ENCODE data around the gene SASH3. TPM values are rescaled to one million over a fixed set of nuclear protein-coding genes. Genes with fewer than 3 reads are reported as not detected.

The SASH3 gene
- total and polyA plus RNA-seq, 7 donors = 1.7 to 48.3 (median 6.7) TPM

DNA sequence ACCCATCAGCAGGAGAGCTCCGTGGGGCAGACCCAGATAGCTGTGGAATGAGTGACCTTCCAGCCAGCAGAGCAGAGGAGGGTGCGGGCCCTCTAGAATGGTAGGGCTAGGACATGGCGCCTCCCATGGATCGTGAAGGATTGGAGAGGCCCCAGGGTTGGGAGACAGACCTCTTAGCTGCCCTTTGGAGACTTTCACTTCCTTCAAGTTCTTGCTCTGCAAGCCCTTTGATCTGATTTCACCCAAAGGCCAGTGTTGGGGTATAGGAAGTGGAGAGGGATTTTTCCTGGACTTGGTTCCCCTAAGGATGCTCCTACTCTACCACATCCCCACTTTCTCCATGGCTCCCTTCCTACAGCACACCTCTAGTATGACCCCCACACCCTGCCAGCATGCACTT, 3.0 kb downstream of the SASH3 start:
- Histone ChIP-seq H3K9me3 (no peaks in the 10 kb centered on the region), H3K4me3 (no peak overlapping the region), H3K27me3 (no peaks in the 10 kb centered on the region), H3K4me1 (no peaks in the 10 kb centered on the region), H3K27ac (no peak overlapping the region), H3K36me3 (no peaks in the 10 kb centered on the region)
- DNase-seq = no peak
- WGBS, 2 donors = 55 to 82% methylated on average over 4 of the region's 4 CpGs
- TF ChIP-seq EP300 (IDR thresholded peaks at IDR 0.05) (no peak), POLR2AphosphoS5 (IDR thresholded peaks at IDR 0.05) (no peak), POLR2A (IDR thresholded peaks at IDR 0.05) (no peak)
- TF ChIP-seq, protein P1, sequence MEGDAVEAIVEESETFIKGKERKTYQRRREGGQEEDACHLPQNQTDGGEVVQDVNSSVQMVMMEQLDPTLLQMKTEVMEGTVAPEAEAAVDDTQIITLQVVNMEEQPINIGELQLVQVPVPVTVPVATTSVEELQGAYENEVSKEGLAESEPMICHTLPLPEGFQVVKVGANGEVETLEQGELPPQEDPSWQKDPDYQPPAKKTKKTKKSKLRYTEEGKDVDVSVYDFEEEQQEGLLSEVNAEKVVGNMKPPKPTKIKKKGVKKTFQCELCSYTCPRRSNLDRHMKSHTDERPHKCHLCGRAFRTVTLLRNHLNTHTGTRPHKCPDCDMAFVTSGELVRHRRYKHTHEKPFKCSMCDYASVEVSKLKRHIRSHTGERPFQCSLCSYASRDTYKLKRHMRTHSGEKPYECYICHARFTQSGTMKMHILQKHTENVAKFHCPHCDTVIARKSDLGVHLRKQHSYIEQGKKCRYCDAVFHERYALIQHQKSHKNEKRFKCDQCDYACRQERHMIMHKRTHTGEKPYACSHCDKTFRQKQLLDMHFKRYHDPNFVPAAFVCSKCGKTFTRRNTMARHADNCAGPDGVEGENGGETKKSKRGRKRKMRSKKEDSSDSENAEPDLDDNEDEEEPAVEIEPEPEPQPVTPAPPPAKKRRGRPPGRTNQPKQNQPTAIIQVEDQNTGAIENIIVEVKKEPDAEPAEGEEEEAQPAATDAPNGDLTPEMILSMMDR (IDR thresholded peaks at IDR 0.05) = no peak
- intact Hi-C loops (cut with DNase I) = no loop called here

DNA sequence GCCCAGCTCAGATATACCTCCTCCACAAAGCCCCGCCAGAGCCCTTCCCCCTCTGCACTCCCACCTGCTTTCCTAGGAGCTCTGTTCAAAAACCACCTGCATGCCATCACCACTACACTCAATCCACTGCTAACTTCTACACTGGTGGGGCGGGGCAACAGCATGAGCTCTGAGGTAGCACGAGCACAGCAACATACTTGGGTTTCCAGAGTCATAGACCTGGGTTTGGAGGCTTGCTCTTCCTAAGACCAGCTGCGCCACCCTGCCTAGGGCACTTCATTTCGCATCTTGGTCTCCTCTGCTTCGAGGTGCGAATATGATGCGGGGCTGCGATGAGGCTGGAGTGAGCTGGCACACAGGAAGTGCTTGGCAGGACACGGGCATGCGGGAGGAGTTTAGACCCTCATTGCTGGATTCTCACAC, 3.6 kb downstream of the SASH3 start:
- 78 to 88% methylated on average over 11 of the region's 11 CpGs for WGBS, 2 donors
- no peaks in the 10 kb centered on the region for H3K4me1 ChIP-seq
- no peaks in the 10 kb centered on the region for H3K36me3 ChIP-seq
- H3K27ac ChIP-seq = no peak overlapping the region
- TF ChIP-seq EP300 (IDR thresholded peaks at IDR 0.05) (no peak), POLR2AphosphoS5 (IDR thresholded peaks at IDR 0.05) (no peak)
- TF ChIP-seq, protein P1 (IDR thresholded peaks at IDR 0.05) = no peak
- intact Hi-C loops (cut with DNase I) = no loop called here
- H3K27me3 ChIP-seq = no peaks in the 10 kb centered on the region
- DNase-seq = peak; percentile 42
- no peaks in the 10 kb centered on the region for H3K9me3 ChIP-seq
- H3K4me3 ChIP-seq = no peak overlapping the region

DNA sequence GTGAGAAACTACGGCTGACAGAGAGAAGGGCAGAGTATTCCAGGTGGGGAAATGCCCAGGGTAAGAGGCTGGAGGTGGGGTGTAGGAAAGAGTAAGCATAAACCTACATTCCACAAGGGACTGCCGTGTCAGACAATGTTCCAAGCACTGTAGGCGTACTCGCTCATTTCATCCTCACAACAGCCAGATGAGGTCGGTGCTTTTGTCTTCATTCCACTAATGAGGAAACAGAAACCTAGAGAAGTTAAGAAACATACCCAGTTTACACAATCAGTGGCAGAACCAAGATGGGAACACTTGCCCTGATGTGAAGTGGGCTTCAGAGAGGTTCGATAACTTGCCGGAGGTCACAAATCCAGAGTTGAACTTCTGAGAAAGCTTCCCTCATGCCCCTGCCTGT, 4.6 kb downstream of the SASH3 start:
- Histone ChIP-seq H3K4me3 (no peak overlapping the region), H3K4me1 (no peaks in the 10 kb centered on the region), H3K36me3 (no peaks in the 10 kb centered on the region), H3K27ac (no peak overlapping the region), H3K27me3 (no peaks in the 10 kb centered on the region), H3K9me3 (no peaks in the 10 kb centered on the region)
- 56 to 89% methylated on average over 7 of the region's 7 CpGs for WGBS, 2 donors
- intact Hi-C loops (cut with DNase I) = no loop called here
- peak; percentile 9 for DNase-seq
- TF ChIP-seq, protein P1 (IDR thresholded peaks at IDR 0.05) = no peak
- TF ChIP-seq POLR2AphosphoS5 (IDR thresholded peaks at IDR 0.05) (no peak), POLR2A (IDR thresholded peaks at IDR 0.05) (no peak), EP300 (IDR thresholded peaks at IDR 0.05) (no peak)

DNA sequence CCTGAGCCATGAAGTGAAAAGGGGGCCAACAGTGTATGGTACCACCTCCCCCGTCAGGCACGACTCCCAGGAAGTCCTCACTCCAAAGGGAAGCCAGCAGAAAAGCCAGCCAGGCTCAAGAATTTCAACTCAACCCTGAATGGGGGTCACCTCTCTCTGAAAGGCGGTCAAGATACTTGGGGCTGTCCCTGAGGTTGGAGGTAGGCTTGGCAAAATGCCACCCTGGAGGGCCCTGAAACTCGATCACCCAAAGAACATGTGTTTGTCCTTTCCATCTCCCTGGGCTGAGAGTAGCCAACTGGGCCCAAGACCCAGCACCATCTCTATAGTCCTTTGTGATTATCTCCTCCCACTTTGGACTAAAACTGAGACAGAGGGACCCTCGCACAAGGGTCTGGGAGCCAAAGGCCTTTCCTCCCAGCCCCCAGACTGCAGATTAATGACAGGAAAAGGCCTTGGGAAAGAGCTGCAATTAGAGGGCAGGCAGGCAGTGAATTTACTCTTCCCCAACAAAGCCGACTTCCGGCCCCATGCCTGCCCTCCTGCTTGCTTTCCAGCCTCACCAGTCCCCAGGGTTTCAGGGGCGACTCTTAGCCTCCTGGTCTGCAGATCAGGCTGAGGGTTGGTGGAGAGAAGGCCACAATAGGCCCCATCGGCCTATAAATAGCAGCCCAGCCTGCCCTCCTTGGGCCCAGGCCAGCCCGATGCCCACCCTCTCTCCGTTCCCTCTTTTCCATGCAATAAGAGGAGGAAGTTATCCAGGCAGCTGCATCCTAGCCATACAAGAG, 5.6 kb downstream of the SASH3 start:
- no peaks in the 10 kb centered on the region for H3K27me3 ChIP-seq
- intact Hi-C loops (cut with DNase I) = no loop called here
- WGBS, 2 donors = 50 to 80% methylated on average over 11 of the region's 11 CpGs
- no peak overlapping the region for H3K4me3 ChIP-seq
- H3K9me3 ChIP-seq = no peaks in the 10 kb centered on the region
- TF ChIP-seq POLR2AphosphoS5 (IDR thresholded peaks at IDR 0.05) (no peak), POLR2A (IDR thresholded peaks at IDR 0.05) (no peak)
- TF ChIP-seq, protein P1 (IDR thresholded peaks at IDR 0.05) = no peak
- H3K4me1 ChIP-seq = no peaks in the 10 kb centered on the region
- no peaks in the 10 kb centered on the region for H3K36me3 ChIP-seq
- no peak overlapping the region for H3K27ac ChIP-seq
- peak; percentile 42 for DNase-seq

DNA sequence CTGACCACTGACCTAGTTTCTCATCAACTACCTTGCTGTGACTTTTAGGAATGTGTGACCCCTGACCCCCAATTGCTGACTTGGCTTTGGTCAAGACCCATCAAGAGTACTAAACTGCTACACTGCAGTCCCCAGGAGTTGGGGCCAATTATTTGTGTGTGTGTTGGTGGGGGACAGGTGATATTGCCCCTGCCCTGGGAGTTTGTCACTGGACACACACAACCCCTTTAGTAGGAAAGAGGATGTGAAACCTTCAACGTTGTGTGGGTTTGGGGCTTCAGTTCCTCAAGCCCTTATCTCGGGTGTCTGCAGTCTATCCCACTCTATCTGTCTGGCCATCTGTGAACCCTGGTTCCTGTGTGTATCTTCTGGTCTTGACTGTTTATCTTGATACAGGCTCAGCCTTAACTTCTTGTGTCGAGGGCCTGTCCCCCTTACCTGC, 6.5 kb downstream of the SASH3 start:
- no peaks in the 10 kb centered on the region for H3K27me3 ChIP-seq
- H3K27ac ChIP-seq = no peak overlapping the region
- no peak overlapping the region for H3K4me3 ChIP-seq
- no peaks in the 10 kb centered on the region for H3K36me3 ChIP-seq
- no peaks in the 10 kb centered on the region for H3K4me1 ChIP-seq
- intact Hi-C loops (cut with DNase I) = no loop called here
- DNase-seq = no peak
- H3K9me3 ChIP-seq = no peaks in the 10 kb centered on the region
- 33 to 60% methylated on average over 3 of the region's 3 CpGs for WGBS, 2 donors
- TF ChIP-seq POLR2A (IDR thresholded peaks at IDR 0.05) (no peak), EP300 (IDR thresholded peaks at IDR 0.05) (no peak), POLR2AphosphoS5 (IDR thresholded peaks at IDR 0.05) (no peak)
- TF ChIP-seq, protein P1 (IDR thresholded peaks at IDR 0.05) = no peak
